ENCODE results near the gene SP6.

Gene SP6

GRCh38 chr17:47850692-47851573 is at the start of gene SP6:
TSS of gene SP6 (minus strand) at chr17:47851163. CDS start at chr17:47848429, 2,734 bp downstream.
- DNase-seq (ENCODE audit: low read depth in 2 of 2) = peak; percentile 29 to 45

DNA sequence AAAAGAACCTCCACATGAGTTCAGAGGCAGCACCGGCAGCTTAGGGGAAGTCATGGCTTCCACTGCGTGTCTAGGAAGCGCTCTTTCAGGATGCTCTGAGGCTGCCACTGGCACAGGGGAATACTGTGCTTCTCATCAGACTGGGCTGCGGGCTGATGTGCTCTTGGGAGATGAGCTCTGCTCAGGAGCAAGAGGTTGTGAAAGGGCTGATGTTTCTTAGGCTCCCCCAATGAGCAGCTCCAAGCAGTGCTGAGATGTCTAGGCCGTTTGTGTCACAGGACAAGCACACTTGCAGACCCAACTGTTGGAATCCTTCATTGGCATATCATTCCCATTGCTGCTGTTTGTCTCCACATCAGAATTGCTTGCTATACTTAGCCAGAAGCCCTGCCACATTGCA is 48.7 kb upstream of the SP6 start:
- DNase-seq (ENCODE audit: low read depth in 2 of 2) = no peak

GRCh38 chr17:47898241-47898640 is 47.3 kb upstream of the SP6 start:
- DNase-seq (ENCODE audit: low read depth in 2 of 2) = no peak

DNA sequence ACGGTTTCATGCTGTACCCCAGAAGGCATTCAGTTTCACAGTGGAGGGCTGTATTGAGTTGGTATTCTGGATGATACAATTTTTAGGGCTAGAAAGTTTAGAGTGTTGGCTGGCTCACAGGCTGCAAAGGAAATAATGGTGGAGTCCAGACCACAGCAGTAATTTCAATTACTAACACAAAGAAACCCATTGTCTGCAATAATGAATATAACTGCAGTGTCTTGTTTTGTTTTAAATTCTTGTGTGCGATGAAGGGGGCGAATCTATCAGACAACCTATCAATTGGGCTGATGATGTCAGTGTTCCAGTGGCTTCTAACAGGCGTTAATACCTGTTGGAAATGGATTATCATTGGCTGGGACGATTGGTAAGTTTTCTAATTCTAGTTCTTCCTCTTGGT is 46.6 kb upstream of the SP6 start:
- no peak for DNase-seq (ENCODE audit: low read depth in 2 of 2)

- no peak for DNase-seq (ENCODE audit: low read depth in 2 of 2)
Measured at GRCh38 chr17:47896672-47897490, 45.9 kb upstream of the SP6 start.

DNA sequence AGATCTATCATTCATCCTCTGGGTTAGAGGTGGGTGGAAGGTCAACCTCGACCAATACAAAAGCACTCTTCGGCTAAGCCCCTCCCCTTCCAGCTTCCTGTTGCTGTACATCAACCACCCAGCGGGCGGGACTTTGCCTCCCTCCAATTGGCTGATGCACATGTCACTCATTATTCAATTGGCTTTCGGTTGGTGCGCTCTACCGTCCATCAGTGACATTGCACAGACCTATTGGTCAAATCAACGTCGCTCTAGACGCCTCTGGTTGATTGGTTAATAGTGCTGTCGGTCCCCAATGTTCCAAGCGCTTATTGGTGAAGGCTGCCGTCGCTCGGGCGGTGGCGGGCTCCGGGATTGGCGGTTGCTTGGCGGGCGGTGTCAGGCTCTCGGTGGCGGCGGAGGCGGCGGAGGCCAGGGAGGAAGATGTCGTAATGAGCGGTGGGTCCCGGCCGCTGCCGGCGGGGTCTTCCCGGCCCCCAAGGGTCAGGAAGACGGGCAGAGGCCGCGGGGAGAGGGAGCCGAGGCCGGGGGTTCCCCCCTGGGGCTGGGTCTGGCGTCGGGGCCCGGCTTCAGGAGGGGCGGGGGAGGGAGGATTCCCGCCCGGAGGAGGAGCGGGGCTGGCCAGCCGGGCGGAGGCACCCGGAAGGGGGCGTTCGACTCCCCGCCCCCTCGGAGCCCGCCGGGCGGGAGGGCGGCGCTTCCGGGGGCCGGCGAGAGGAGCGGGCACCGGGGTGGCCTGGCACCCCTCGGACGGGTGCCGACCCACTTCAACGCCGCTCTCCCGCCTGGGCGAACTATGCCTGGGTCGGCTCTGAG is 45.1 kb upstream of the SP6 start, which contains the start of gene SP2:
SP2 (plus strand) TSS at position 381 of the 816 bp plus-strand sequence; CDS start at position 432, 51 bp downstream.
- DNase-seq (ENCODE audit: low read depth in 2 of 2) = peak; percentile 95 to 99

DNA sequence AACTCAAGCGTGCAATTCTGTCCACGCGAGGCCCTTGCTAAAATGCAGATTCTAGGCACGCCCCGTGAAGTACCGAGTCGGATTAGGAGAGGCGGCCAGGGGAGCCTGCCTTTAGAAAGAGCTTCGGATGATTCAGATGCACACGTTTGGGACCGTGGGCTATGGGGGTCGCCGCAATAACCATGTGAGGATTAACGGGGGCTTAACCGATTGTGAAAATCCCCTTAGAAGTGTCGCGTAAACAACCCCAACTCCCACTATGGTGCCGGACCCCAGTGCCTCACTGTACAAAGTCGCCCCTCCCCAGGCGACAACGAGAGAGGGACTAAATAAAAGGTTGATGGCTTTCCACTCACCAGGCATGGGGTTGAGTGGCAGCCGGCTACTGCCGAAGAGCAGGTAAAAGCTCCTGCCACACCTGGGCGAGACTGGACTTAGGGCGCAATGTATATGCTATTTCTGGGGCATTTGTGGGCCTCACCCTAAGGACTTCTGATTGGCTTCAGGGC is 44.4 kb upstream of the SP6 start:
- DNase-seq (ENCODE audit: low read depth in 2 of 2) = no peak

DNA sequence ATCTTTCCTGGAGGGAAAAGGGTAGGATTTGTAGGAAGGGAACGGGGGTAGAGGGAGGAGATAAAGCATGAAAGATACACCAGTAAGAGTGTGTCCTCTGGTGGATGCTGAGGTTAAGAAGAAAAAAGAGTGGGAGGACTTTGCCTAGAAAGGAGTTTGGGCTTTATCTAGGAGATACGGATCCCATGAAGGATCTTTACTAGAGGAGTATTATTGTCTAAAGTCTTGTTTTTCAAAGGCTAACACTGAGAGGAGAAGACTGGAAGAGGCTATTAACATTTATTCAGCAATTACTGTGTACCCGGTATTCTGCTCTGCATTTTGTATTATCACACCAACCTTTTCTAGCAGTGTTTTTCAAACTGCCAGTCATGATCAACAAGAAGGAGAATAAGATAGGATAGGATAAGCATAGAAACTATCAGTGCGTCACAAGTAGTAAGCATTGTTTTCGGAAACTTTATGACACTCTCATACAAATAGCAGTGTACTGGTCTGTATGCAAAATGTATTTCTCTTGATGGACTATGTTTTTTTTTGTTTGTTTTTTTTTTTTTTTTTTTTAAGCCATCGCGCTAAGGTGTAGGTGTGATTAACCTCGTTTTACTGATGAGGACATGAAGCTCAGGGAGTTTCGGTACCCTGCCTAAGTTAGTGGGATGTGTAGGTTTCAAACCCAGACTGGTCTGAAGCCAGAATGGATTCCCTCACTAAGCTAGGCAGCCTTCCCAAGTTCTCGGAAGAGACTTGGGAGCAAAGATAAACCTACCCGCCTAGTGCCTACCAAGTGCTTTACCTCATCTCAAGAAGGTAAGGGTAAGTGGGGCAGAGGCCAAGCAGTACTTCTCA is 43.8 kb upstream of the SP6 start:
- DNase-seq (ENCODE audit: low read depth in 2 of 2) = no peak

- no peak for DNase-seq (ENCODE audit: low read depth in 2 of 2)
Measured at GRCh38 chr17:47891545-47892088, 40.7 kb upstream of the SP6 start.

- peak; percentile 83 to 95 for DNase-seq (ENCODE audit: low read depth in 2 of 2)
Measured at GRCh38 chr17:47889734-47890529, 39.0 kb upstream of the SP6 start.

DNA sequence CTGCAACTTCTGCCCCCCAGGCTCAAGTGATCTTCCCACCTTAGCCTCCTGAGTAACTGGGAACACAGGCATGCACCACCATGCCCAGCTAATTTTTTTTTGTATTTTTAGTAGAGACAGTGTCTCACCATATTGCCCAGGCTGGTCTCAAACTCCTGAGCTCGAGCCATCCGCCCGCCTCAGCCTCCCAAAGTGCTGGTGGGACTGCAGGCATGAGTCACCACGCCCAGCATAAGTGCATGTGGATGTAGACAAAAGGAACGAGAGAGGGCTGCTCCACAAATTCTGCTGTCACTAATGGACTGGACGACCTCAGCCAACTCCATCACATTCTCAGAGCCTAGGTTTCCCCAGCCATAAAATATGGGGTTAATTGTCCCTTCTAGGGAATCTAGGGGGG is 37.3 kb upstream of the SP6 start:
- no peak for DNase-seq (ENCODE audit: low read depth in 2 of 2)

DNA sequence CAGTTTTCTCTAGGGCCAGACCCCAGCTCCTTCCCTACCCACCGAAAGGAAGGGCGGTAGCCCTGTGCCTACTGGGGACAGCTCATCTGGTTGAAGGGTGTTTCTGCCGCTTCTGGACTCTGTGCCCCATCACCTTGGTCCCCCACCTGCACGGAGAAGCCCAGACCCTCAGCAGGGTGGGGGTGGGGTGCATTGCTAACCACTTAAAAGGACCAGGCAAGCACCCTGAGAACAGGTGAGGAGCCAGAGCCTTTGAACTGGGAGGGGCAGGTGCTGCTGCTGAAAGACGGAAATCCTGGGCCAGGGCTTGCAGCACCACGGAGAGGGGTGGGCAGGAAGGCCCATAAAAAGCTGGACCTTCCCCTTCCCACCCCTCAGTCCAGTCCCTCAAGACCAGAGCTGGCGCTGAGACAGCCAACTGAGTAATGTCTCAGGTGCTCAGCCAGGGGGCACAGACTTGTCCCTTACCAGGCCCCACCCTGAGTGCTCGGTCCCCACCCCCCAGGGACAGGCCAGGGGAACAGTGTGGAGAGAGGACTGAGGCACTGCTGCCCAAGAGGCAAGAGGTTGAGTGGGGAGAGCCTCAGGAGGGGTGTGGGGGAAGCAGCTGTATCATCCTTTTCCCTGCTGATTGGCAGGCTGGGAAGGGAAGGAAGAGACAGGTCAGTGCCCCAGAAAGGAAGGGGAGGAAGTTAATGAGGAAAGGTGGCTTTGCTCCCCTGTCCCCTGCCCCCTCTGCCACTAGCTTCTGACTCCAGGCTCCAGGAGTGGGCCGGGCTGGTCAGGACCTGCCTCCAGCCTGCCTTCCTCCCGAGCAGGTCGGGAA is 34.2 kb upstream of the SP6 start:
- no peak for DNase-seq (ENCODE audit: low read depth in 2 of 2)

DNA sequence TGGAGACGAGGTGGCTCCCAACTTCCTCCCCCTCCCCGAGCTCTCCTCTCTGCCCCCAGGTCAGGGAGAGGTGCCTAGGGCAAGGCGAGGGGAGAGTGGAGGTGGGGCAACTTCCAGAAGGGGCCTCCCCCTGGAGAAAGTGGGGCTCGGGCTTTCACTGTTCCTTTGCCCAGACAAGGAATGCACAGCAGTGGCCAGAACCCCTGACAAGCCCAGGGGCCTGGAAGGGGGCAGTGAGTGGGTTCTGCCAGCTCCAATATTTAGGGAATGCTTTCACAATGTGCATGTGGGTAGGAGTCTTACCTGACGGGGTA is 33.4 kb upstream of the SP6 start:
- no peak for DNase-seq (ENCODE audit: low read depth in 2 of 2)

DNA sequence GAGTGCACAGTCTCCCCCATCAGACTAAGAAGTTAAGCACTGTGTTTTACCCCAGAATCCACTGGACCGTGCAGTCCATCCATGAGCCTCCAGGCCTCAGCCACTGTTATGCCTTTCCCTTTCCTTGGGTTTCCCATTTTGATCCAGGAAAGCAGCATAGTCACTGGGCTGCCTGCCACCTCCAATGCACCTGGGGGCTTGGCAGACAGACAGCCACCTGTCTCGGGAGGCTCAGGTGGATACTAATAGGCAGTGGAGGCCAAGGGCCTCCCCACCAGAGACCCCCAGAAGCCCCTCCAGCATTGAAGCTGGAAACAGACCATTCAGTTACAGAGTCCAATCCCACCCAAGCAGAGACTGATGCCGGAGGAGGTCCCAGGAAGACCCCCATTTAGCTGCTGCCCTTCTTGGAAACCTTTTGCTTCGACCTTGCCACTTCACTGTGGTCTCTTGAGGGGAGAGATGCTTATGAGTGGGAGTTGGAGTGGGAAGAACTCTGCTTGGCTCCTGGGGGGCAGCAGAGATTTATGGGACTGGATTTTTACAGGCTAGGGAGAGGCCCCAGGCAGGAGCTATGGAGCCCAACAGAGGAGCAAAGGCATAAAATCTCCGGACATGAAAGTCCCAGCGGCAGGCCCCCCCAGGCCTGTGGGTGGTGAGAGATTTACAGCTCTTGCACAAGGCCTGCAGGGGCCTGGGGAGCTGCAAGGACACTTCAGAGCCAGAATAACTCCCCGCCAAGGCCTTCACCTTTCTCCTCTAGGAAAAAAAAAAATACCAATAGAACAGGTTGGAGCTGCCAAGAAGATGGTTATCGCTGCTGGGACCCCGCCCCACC is 32.8 kb upstream of the SP6 start:
- DNase-seq (ENCODE audit: low read depth in 2 of 2) = no peak

GRCh38 chr17:47882695-47883588 is 32.0 kb upstream of the SP6 start:
- DNase-seq (ENCODE audit: low read depth in 2 of 2) = no peak

DNA sequence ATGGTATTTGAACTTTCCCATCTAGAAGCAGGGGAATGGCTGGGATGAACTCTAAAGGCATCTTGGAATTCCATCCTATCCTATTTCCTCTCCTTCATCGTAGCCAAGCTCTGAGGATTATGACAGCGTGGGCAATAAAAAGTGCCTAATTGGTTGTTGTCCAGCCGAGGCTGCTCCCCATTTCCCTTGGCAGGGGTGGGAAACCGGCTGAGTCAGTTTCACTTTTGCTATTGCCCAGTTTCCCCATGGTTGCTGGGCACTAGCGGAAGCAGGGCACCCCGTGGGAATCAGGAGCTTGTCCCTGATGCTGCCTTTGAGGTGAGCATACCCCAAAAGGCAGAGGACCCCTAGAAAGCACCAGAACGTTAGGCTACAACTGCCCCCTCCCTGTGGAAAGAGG is 31.3 kb upstream of the SP6 start:
- DNase-seq (ENCODE audit: low read depth in 2 of 2) = no peak

All from stimulated activated CD4-positive, alpha-beta T cell treated with anti-CD3 and anti-CD28 coated beads, Interleukin-1b, Interleukin-23, amount 100 ng/mL, for 1 hour (primary cell).